Stimulated activated CD8-positive, alpha-beta memory T cell treated with anti-CD3 and anti-CD28 coated beads, Interleukin-15, amount 100 ng/mL, for 24 hours (primary cell): ENCODE data around the gene AGER.
"Not testable (repeated sequence)": the region's sequence is repeated elsewhere in the genome, so short reads cannot be mapped to it uniquely, and the experiment has no call there.

Source experiments
- DNase-seq: peaks from one replicate; pipeline ENCODE4 v3.0.0-alpha.2; 2020; ENCODE audit warnings: low read depth

AGER gene

GRCh38 chr6:32184084-32184640, at the start of gene AGER:
Gene AGER (minus strand): TSS chr6:32184253. CDS start chr6:32184222, 31 bp downstream.
- no peak for DNase-seq

- DNase-seq: no peak
Measured at GRCh38 chr6:32226434-32226833, 42.4 kb upstream of the AGER start.

- DNase-seq: no peak
Measured at GRCh38 chr6:32224696-32225095, 40.6 kb upstream of the AGER start.

GRCh38 chr6:32223258-32224235, 39.5 kb upstream of the AGER start, which contains the start of gene NOTCH4:
Gene NOTCH4 (minus strand): TSS chr6:32224067. CDS start chr6:32223928, 139 bp downstream.
- no peak for DNase-seq

GRCh38 chr6:32222333-32223230, 38.5 kb upstream of the AGER start:
- DNase-seq: no peak

GRCh38 chr6:32220021-32220420, 36.0 kb upstream of the AGER start:
- no peak for DNase-seq

GRCh38 chr6:32218167-32218566, 34.1 kb upstream of the AGER start:
- no peak for DNase-seq

GRCh38 chr6:32216998-32217397, 32.9 kb upstream of the AGER start:
- no peak for DNase-seq

- no peak for DNase-seq
Measured at GRCh38 chr6:32216285-32216684, 32.2 kb upstream of the AGER start.

- DNase-seq: no peak
Measured at GRCh38 chr6:32215617-32216016, 31.6 kb upstream of the AGER start.

GRCh38 chr6:32214126-32214525, 30.1 kb upstream of the AGER start:
- DNase-seq: no peak

GRCh38 chr6:32213649-32214048, 29.6 kb upstream of the AGER start:
- no peak for DNase-seq

- no peak for DNase-seq
Measured at GRCh38 chr6:32212076-32212760, 28.2 kb upstream of the AGER start.

- DNase-seq: not testable (repeated sequence)
Measured at GRCh38 chr6:32211432-32211831, 27.4 kb upstream of the AGER start.

GRCh38 chr6:32210191-32210601, 26.1 kb upstream of the AGER start:
- no peak for DNase-seq

- DNase-seq: no peak
Measured at GRCh38 chr6:32208996-32209395, 24.9 kb upstream of the AGER start.

GRCh38 chr6:32204268-32204715, 20.2 kb upstream of the AGER start:
- no peak for DNase-seq

GRCh38 chr6:32203426-32204267, 19.6 kb upstream of the AGER start:
- DNase-seq: no peak

- DNase-seq: no peak
Measured at GRCh38 chr6:32202186-32202585, 18.1 kb upstream of the AGER start.

- no peak for DNase-seq
Measured at GRCh38 chr6:32200711-32201475, 16.8 kb upstream of the AGER start.
